Left lung (tissue), 10 donors: Measurements from ENCODE around the gene SERPINB1. TPM values are rescaled to one million over a fixed set of nuclear protein-coding genes. Genes with fewer than 3 reads are reported as not detected.

Experiments used
- ATAC-seq: fragments of 200-7000 bp; cut with Tn5 transposase; one replicate; pipeline ENCODE4 v1.9.1; 2020; ENCODE audit warnings: moderate library complexity
- DNase-seq, 4 donors: peaks; one replicate each; pipeline ENCODE4 v3.0.0-alpha.2; 2013 to 2020
- H3K27ac ChIP-seq, 2 donors: fragments of 200-600 bp; sonication (generic) in 1 of 2; one replicate each; pipeline versions ENCODE4 v1.5.0 to v1.8.0; 2020 to 2021
- H3K27me3 ChIP-seq, 2 donors: fragments of 200-600 bp; sonication (generic) in 1 of 2; one replicate each; pipeline versions ENCODE4 v1.5.0 to v1.8.0; 2020 to 2021
- H3K36me3 ChIP-seq, 2 donors: fragments of 200-600 bp; sonication (generic) in 1 of 2; one replicate each; pipeline versions ENCODE4 v1.5.0 to v1.8.0; 2020 to 2021
- H3K4me1 ChIP-seq, 2 donors: fragments of 200-600 bp; one replicate each; pipeline ENCODE4 v1.8.0; 2021
- H3K4me3 ChIP-seq, 2 donors: fragments of 200-600 bp; sonication (generic) in 1 of 2; one replicate each; pipeline versions ENCODE4 v1.5.0 to v1.8.0; 2020 to 2021; ENCODE audit warnings: mild to moderate bottlenecking in 1 of 2
- H3K9me3 ChIP-seq, 2 donors: fragments of 200-600 bp; sonication (generic) in 1 of 2; one replicate each; pipeline versions ENCODE4 v1.5.0 to v1.8.0; 2020 to 2021
- intact Hi-C, 2 donors: fragments of 100-400 bp; cut with DNase I; formaldehyde crosslinking; loops; one replicate each; pipeline versions ENCODE4 v1.11.2 to v1.14.2; 2022
- polyA plus RNA-seq, 6 donors: library from polyadenylated mRNA; unstranded; fragments of 120-200 nt; gene quantifications; one replicate each; pipeline ENCODE4 v1.2.1, GENCODE V29; 2013; ENCODE audit not compliant: insufficient read length in 6 of 6
- total RNA-seq, 2 donors: library from RNA; stranded (reverse); fragmentation: NEBNext Ultra II Directional; extraction: Animal tissue kit (Norgen Biotek cat#: 25700); gene quantifications; one replicate each; pipeline ENCODE4 v1.2.1, GENCODE V29; 2021
- TF ChIP-seq, protein P1 (sequence below), 2 donors: fragments of 200-600 bp; sonication (generic) in 1 of 2; IDR thresholded peaks; one replicate each; pipeline versions ENCODE4 v1.5.0 to v1.8.0; 2021; ENCODE audit warnings: antibody characterized with exemption in 2 of 2
- donor health status: DM: no; HTN: yes; CAD: no.
- donor health status: DM: no; HTN: no; CAD: no.

Gene SERPINB1
- total and polyA plus RNA-seq, 8 donors: 26.8 to 121 (median 30.5) TPM

DNA sequence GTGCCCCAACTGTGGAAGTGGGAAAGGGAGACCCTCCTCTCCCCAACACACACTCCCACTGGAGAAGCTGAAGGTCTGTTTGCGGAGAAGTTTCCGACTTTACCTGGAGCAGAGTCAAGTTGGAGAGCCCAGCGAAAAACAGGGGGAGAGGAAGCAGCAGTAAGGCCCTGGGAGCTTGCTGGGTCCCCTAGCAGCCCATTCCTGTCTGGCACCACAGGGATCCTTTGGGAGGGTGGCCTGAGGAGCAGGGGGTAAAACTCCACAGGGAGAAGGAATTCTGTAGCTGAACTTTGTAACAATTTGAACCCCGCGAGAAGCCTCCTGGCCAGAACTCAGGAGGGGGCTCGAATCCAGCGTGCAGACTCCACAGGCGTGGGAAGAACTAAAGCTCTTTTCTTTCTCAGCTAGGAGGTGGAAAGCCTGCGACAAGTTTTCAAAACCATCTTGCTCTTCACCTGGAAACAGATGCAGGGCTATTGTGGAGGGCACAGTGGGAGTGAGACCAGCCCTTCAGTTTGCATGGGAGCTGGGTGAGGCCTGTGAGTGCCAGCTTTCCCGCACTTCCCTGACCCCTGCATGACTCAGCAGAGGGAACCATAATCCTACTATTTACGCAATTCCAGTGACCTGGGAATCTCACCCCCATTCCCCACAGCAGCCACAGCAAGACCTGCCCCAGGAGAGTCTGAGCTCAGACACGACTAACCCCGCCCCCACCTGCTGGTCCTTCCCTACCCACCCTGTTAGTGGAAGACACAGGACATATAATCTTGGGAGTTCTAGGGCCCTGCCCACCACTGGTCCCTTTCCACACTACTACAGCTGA is 35.6 kb upstream of the SERPINB1 start:
- no peak for DNase-seq
- no peaks in the 10 kb centered on the region for H3K27me3 ChIP-seq
- no peak for ATAC-seq
- H3K36me3 ChIP-seq: no peaks in the 10 kb centered on the region
- H3K4me3 ChIP-seq: no peak overlapping the region
- H3K4me1 ChIP-seq: peaks cover 8 to 59% of the 10 kb centered on the region in 2 donors
- intact Hi-C loops: no loop called here
- TF ChIP-seq, protein P1, sequence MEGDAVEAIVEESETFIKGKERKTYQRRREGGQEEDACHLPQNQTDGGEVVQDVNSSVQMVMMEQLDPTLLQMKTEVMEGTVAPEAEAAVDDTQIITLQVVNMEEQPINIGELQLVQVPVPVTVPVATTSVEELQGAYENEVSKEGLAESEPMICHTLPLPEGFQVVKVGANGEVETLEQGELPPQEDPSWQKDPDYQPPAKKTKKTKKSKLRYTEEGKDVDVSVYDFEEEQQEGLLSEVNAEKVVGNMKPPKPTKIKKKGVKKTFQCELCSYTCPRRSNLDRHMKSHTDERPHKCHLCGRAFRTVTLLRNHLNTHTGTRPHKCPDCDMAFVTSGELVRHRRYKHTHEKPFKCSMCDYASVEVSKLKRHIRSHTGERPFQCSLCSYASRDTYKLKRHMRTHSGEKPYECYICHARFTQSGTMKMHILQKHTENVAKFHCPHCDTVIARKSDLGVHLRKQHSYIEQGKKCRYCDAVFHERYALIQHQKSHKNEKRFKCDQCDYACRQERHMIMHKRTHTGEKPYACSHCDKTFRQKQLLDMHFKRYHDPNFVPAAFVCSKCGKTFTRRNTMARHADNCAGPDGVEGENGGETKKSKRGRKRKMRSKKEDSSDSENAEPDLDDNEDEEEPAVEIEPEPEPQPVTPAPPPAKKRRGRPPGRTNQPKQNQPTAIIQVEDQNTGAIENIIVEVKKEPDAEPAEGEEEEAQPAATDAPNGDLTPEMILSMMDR (IDR thresholded peaks at IDR 0.05): no peak
- no peaks in the 10 kb centered on the region for H3K9me3 ChIP-seq
- peak overlapping the region; percentile 87 to 88 for H3K27ac ChIP-seq

- TF ChIP-seq, protein P1 (IDR thresholded peaks at IDR 0.05): no peak
- Histone ChIP-seq H3K27me3 (no peaks in the 10 kb centered on the region), H3K27ac (peak overlapping the region; percentile 87 to 88), H3K36me3 (no peaks in the 10 kb centered on the region), H3K9me3 (no peaks in the 10 kb centered on the region), H3K4me1 (peaks cover 8 to 54% of the 10 kb centered on the region in 2 donors), H3K4me3 (peak overlapping the region; percentile 50 to 57)
- peak; percentile 93 for ATAC-seq
- intact Hi-C loops: no loop called here
- peak; percentile 50 to 86 (median 73) for DNase-seq
These were observed 34.8 kb upstream of the SERPINB1 start for GRCh38 chr6:2876210-2877056.

DNA sequence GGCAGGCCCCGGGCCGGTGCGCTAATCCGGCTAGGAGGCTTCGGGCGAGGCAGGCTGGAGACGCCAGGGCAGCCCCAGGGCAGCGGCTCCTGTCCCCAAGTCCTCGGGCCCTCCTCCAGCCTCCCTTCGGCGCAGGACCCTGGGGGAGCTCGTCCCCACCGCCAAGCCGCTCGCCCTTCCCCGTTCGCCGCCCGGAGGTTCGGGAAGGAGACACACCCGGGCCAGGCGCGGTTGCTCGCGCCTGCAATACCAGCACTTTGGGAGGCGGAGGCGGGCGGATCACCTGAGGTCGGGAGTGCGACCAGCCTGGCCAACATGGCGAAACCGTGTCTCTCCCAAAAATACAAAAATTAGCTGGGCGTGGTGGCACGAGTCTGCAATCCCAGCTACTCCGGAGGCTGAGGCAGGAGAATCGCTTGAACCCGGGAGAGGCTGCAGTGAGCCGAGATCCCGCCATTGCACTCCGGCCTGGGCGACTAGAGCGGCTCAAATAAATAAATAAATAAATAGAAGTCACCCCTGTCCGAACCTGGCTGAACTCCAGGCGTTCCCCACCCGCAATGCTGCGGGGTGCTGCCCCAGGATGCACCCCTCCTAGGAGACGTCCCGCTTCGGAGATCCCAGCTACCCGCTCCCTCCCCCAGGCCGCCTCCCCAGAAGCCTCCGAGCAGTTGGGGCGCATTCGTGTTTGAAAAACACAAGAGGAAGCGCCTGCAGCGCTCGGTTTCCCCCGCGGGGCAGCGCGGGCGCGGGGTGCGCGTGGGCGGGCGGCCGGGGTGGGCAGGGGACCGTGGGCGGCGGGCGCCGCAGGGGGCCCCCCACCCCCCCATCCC is 33.9 kb upstream of the SERPINB1 start:
- DNase-seq (peak in 1 of 4 donors; percentile 93), ATAC-seq (peak; percentile 55)
- peak overlapping the region; percentile 87 to 88 for H3K27ac ChIP-seq
- TF ChIP-seq, protein P1 (IDR thresholded peaks at IDR 0.05): peak in 1 of 2 donors; percentile 27
- peaks cover 8 to 50% of the 10 kb centered on the region in 2 donors for H3K4me1 ChIP-seq
- no peaks in the 10 kb centered on the region for H3K9me3 ChIP-seq
- peak overlapping the region; percentile 50 to 57 for H3K4me3 ChIP-seq
- no peaks in the 10 kb centered on the region for H3K27me3 ChIP-seq
- H3K36me3 ChIP-seq: no peaks in the 10 kb centered on the region
- intact Hi-C loops: no loop called here

- Histone ChIP-seq H3K9me3 (peaks cover 0 to 3% of the 10 kb centered on the region in 2 donors), H3K27me3 (no peaks in the 10 kb centered on the region), H3K27ac (no peak overlapping the region), H3K36me3 (no peaks in the 10 kb centered on the region), H3K4me1 (peaks cover 8 to 50% of the 10 kb centered on the region in 2 donors), H3K4me3 (no peak overlapping the region)
- TF ChIP-seq, protein P1 (IDR thresholded peaks at IDR 0.05): no peak
- intact Hi-C loops: no loop called here
- DNase-seq (no peak), ATAC-seq (no peak)
These were observed 32.0 kb upstream of the SERPINB1 start for GRCh38 chr6:2873643-2874042.
